Breast epithelium (tissue), 4 donors: ENCODE data around the gene CCDC47. TPM values are rescaled to one million over a fixed set of nuclear protein-coding genes. Genes with fewer than 3 reads are reported as not detected.

Source experiments
- DNase-seq, 2 donors: peaks; one replicate each; pipeline ENCODE4 v3.0.0-alpha.2; 2019; ENCODE audit warnings: low spot score in 2 of 2
- H3K27ac ChIP-seq, 2 donors: fragments of 200-600 bp; sonication (generic) in 1 of 2; one replicate each; pipeline ENCODE4 v1.5.1; 2016 to 2019; ENCODE audit warnings: mild to moderate bottlenecking in 1 of 2
- H3K27me3 ChIP-seq, 2 donors: fragments of 200-600 bp; sonication (generic) in 1 of 2; one replicate each; pipeline versions ENCODE4 v1.5.1 to v1.6.0; 2017 to 2019; ENCODE audit warnings: control low read depth in 1 of 2, mild to moderate bottlenecking in 1 of 2
- H3K36me3 ChIP-seq: fragments of 200-600 bp; one replicate; pipeline ENCODE4 v1.5.1; 2019
- H3K4me1 ChIP-seq, 2 donors: fragments of 200-600 bp; sonication (generic); one replicate each; pipeline ENCODE4 v1.5.1; 2016 to 2019; ENCODE audit warnings: control low read depth in 1 of 2
- H3K4me3 ChIP-seq, 3 donors: fragments of 200-600 bp; sonication (generic); 1 replicate in 2 of 3; 2 replicates in 1 of 3; pipeline ENCODE4 v1.5.1; 2016 to 2019; ENCODE audit warnings: mild to moderate bottlenecking in 3 of 3, moderate library complexity in 2 of 3
- H3K9me3 ChIP-seq, 2 donors: fragments of 200-600 bp; sonication (generic) in 1 of 2; one replicate each; pipeline ENCODE4 v1.5.1; 2016 to 2019; ENCODE audit warnings: control low read depth in 1 of 2
- CTCF ChIP-seq, 3 donors: fragments of 450-650 bp; IDR thresholded peaks; one replicate each; pipeline ENCODE4 v1.5.1; 2016 to 2017; ENCODE audit warnings: antibody characterized with exemption in 3 of 3, mild to moderate bottlenecking in 3 of 3, moderate library complexity in 3 of 3
- POLR2A ChIP-seq: fragments of 450-650 bp; IDR thresholded peaks from one replicate; pipeline ENCODE4 v1.6.1; 2016; ENCODE audit warnings: antibody characterized with exemption, mild to moderate bottlenecking, moderate library complexity
- POLR2AphosphoS5 ChIP-seq, 3 donors: sonication (generic); formaldehyde crosslinking; IDR thresholded peaks; one replicate each; pipeline ENCODE4 v1.6.1; 2017; ENCODE audit warnings: antibody characterized with exemption in 3 of 3
- intact Hi-C: fragments of 100-400 bp; cut with DNase I; formaldehyde crosslinking; loops from one replicate; pipeline ENCODE4 v1.15.1; 2023; ENCODE audit warnings: low total_unique reads
- total RNA-seq, 3 donors: library from RNA; depleted of rRNA; stranded (reverse); fragments of >200 nt; gene quantifications; one replicate each; pipeline ENCODE4 v1.1.0, GENCODE V29; 2016

CCDC47 gene
- total RNA-seq, 3 donors from 2014 or later, result 54.1 to 89.5 (median 81.7) TPM

- H3K4me1 ChIP-seq, result no peaks in the 10 kb centered on the region
- DNase-seq, result no peak
- peaks cover 8% of the 10 kb centered on the region for H3K36me3 ChIP-seq
Observed at GRCh38 chr17:63762161-63763078, 11.0 kb downstream of the CCDC47 start.

GRCh38 chr17:63760771-63761539, 12.4 kb downstream of the CCDC47 start:
- H3K4me1 ChIP-seq, result no peaks in the 10 kb centered on the region
- TF ChIP-seq CTCF (IDR thresholded peaks at IDR 0.05) (no peak), POLR2A (no peak), POLR2AphosphoS5 (IDR thresholded peaks at IDR 0.05) (no peak)
- no peaks in the 10 kb centered on the region for H3K27me3 ChIP-seq
- H3K36me3 ChIP-seq, result peaks cover 8% of the 10 kb centered on the region
- intact Hi-C loops, result no loop called here
- no peaks in the 10 kb centered on the region for H3K9me3 ChIP-seq
- no peak for DNase-seq
- no peak overlapping the region for H3K4me3 ChIP-seq
- H3K27ac ChIP-seq, result no peak overlapping the region

More at GRCh38 chr17:63762161-63763078, 11.0 kb downstream of the CCDC47 start:
- intact Hi-C loops, result no loop called here
- Histone ChIP-seq H3K27ac (no peak overlapping the region), H3K27me3 (no peaks in the 10 kb centered on the region), H3K4me3 (no peak overlapping the region), H3K9me3 (no peaks in the 10 kb centered on the region)
- no peak for TF ChIP-seq CTCF (IDR thresholded peaks at IDR 0.05)
- TF ChIP-seq POLR2AphosphoS5 (IDR thresholded peaks at IDR 0.05), result no peak
- TF ChIP-seq POLR2A, result no peak

- Histone ChIP-seq H3K27ac (no peak overlapping the region), H3K4me3 (no peak overlapping the region), H3K27me3 (no peaks in the 10 kb centered on the region), H3K9me3 (no peaks in the 10 kb centered on the region), H3K4me1 (no peaks in the 10 kb centered on the region), H3K36me3 (peaks cover 8% of the 10 kb centered on the region)
- no peak for TF ChIP-seq POLR2A
- TF ChIP-seq CTCF (IDR thresholded peaks at IDR 0.05), result no peak
- TF ChIP-seq POLR2AphosphoS5 (IDR thresholded peaks at IDR 0.05), result no peak
- DNase-seq, result no peak
- intact Hi-C loops, result no loop called here
Observed at GRCh38 chr17:63758428-63758827, 15.0 kb downstream of the CCDC47 start.

GRCh38 chr17:63754046-63754445, 19.4 kb downstream of the CCDC47 start:
- TF ChIP-seq CTCF (IDR thresholded peaks at IDR 0.05), result no peak
- H3K27ac ChIP-seq, result no peak overlapping the region
- H3K27me3 ChIP-seq, result no peaks in the 10 kb centered on the region
- H3K9me3 ChIP-seq, result no peaks in the 10 kb centered on the region
- no peak overlapping the region for H3K4me3 ChIP-seq
- peaks cover 10% of the 10 kb centered on the region for H3K36me3 ChIP-seq
- H3K4me1 ChIP-seq, result no peaks in the 10 kb centered on the region
- intact Hi-C loops, result no loop called here
- DNase-seq, result no peak

GRCh38 chr17:63753215-63753614, 20.2 kb downstream of the CCDC47 start:
- DNase-seq, result no peak
- intact Hi-C loops, result no loop called here
- H3K9me3 ChIP-seq, result no peaks in the 10 kb centered on the region
- H3K27me3 ChIP-seq, result no peaks in the 10 kb centered on the region
- no peak overlapping the region for H3K27ac ChIP-seq
- H3K36me3 ChIP-seq, result peaks cover 10% of the 10 kb centered on the region
- no peak overlapping the region for H3K4me3 ChIP-seq
- TF ChIP-seq POLR2A (no peak), CTCF (IDR thresholded peaks at IDR 0.05) (no peak), POLR2AphosphoS5 (IDR thresholded peaks at IDR 0.05) (no peak)
- no peaks in the 10 kb centered on the region for H3K4me1 ChIP-seq
